ENCODE data around the gene LILRB4.
"Not testable (repeated sequence)": the region's sequence is repeated elsewhere in the genome, so short reads cannot be mapped to it uniquely, and the experiment has no call there.

The LILRB4 gene

GRCh38 chr19:54696117-54696548 is 33.3 kb downstream of the LILRB4 start:
- no peak for DNase-seq

- DNase-seq: no peak
Measured at GRCh38 chr19:54696766-54697165, 34.0 kb downstream of the LILRB4 start.

- not testable (repeated sequence) for DNase-seq
Measured at GRCh38 chr19:54697716-54698115, 34.9 kb downstream of the LILRB4 start.

GRCh38 chr19:54704928-54705327 is 42.1 kb downstream of the LILRB4 start:
- no peak for DNase-seq

- DNase-seq: no peak
Measured at GRCh38 chr19:54707962-54708361, 45.2 kb downstream of the LILRB4 start.

- DNase-seq: no peak
Measured at GRCh38 chr19:54708781-54709180, 46.0 kb downstream of the LILRB4 start.

GRCh38 chr19:54709212-54709948 is 46.6 kb downstream of the LILRB4 start:
- no peak for DNase-seq

GRCh38 chr19:54709956-54710355 is 47.2 kb downstream of the LILRB4 start:
- not testable (repeated sequence) for DNase-seq

All from left hindlimb (tissue), 1 donor.